Stimulated activated CD8-positive, alpha-beta memory T cell treated with anti-CD3 and anti-CD28 coated beads, Interleukin-15, amount 100 ng/mL, for 48 hours (primary cell): ENCODE measurements around the gene RNF145.
"Not testable (repeated sequence)": the region's sequence is repeated elsewhere in the genome, so short reads cannot be mapped to it uniquely, and the experiment has no call there.

Experiments used
- DNase-seq, 2 donors: peaks; one replicate each; pipeline ENCODE4 v3.0.0-alpha.2; 2020; ENCODE audit warnings: low read depth in 2 of 2

The RNF145 gene

GRCh38 chr5:159156426-159157238 lies 52.7 kb downstream of the RNF145 start:
- DNase-seq: no peak

GRCh38 chr5:159155960-159156359 lies 53.4 kb downstream of the RNF145 start:
- DNase-seq: no peak

- no peak for DNase-seq
Measured at GRCh38 chr5:159152876-159153275, 56.5 kb downstream of the RNF145 start.

- no peak for DNase-seq
Measured at GRCh38 chr5:159149085-159149484, 60.3 kb downstream of the RNF145 start.

GRCh38 chr5:159147976-159148375 lies 61.4 kb downstream of the RNF145 start:
- DNase-seq: no peak

- DNase-seq: no peak
Measured at GRCh38 chr5:159146839-159147238, 62.5 kb downstream of the RNF145 start.

- not testable (repeated sequence) for DNase-seq
Measured at GRCh38 chr5:159145160-159145559, 64.2 kb downstream of the RNF145 start.

- DNase-seq: no peak
Measured at GRCh38 chr5:159139802-159140201, 69.6 kb downstream of the RNF145 start.

GRCh38 chr5:159135896-159136531 lies 73.3 kb downstream of the RNF145 start:
- no peak for DNase-seq

- no peak for DNase-seq
Measured at GRCh38 chr5:159133041-159133741, 76.2 kb downstream of the RNF145 start.

GRCh38 chr5:159132429-159133040 lies 76.8 kb downstream of the RNF145 start:
- DNase-seq: no peak

- no peak for DNase-seq
Measured at GRCh38 chr5:159131951-159132350, 77.4 kb downstream of the RNF145 start.

- no peak for DNase-seq
Measured at GRCh38 chr5:159130871-159131270, 78.5 kb downstream of the RNF145 start.

GRCh38 chr5:159128070-159128541 lies 81.2 kb downstream of the RNF145 start:
- no peak for DNase-seq

- no peak for DNase-seq
Measured at GRCh38 chr5:159123700-159124099, 85.7 kb downstream of the RNF145 start.

- no peak for DNase-seq
Measured at GRCh38 chr5:159123189-159123588, 86.2 kb downstream of the RNF145 start.

- no peak for DNase-seq
Measured at GRCh38 chr5:159121061-159121460, 88.3 kb downstream of the RNF145 start.

- DNase-seq: no peak
Measured at GRCh38 chr5:159120446-159120845, 88.9 kb downstream of the RNF145 start.

- not testable (repeated sequence) for DNase-seq
Measured at GRCh38 chr5:159119842-159120241, 89.5 kb downstream of the RNF145 start.

- DNase-seq: not testable (repeated sequence)
Measured at GRCh38 chr5:159118958-159119659, 90.2 kb downstream of the RNF145 start.

GRCh38 chr5:159113405-159113804 lies 95.9 kb downstream of the RNF145 start:
- no peak for DNase-seq
